Mucosa of descending colon (tissue), 3 donors: ENCODE results near the gene N4BP2L1. TPM values are rescaled to one million over a fixed set of nuclear protein-coding genes. Genes with fewer than 3 reads are reported as not detected.

Experiments
- ATAC-seq: fragments of 200-7000 bp; cut with Tn5 transposase; one replicate; pipeline ENCODE4 v1.9.1; 2020; ENCODE audit warnings: mild to moderate bottlenecking, moderate library complexity
- DNase-seq, 3 donors: peaks; one replicate each; pipeline ENCODE4 v3.0.0-alpha.2; 2020
- H3K36me3 ChIP-seq: fragments of 200-600 bp; one replicate; pipeline ENCODE4 v1.8.0; 2021; ENCODE audit warnings: low read depth, mild to moderate bottlenecking
- H3K4me1 ChIP-seq: fragments of 200-600 bp; one replicate; pipeline ENCODE4 v1.8.0; 2021; ENCODE audit warnings: low read depth, mild to moderate bottlenecking
- H3K4me3 ChIP-seq: fragments of 200-600 bp; one replicate; pipeline ENCODE4 v1.8.0; 2021; ENCODE audit warnings: mild to moderate bottlenecking
- H3K9me3 ChIP-seq: fragments of 200-600 bp; one replicate; pipeline ENCODE4 v1.8.0; 2021; ENCODE audit warnings: mild to moderate bottlenecking
- intact Hi-C, 2 donors: fragments of 100-400 bp; cut with DNase I in 1 of 2; cut with micrococcal nuclease in 1 of 2; formaldehyde crosslinking; loops; one replicate each; pipeline versions ENCODE4 v1.11.0 to v1.11.1; 2022; cut with DNase I, micrococcal nuclease
- total RNA-seq, 3 donors: library from RNA; stranded (reverse); fragmentation: NEBNext Ultra II Directional in 2 of 3; extraction: Animal tissue kit (Norgen Biotek cat#: 25700) in 2 of 3; gene quantifications; one replicate each; pipeline versions ENCODE4 v1.2.1 to v1.2.4, GENCODE V29; 2021 to 2023
- TF ChIP-seq, protein P1 (sequence below): fragments of 200-600 bp; IDR thresholded peaks from one replicate; pipeline ENCODE4 v1.8.0; 2022; ENCODE audit warnings: antibody characterized with exemption, mild to moderate bottlenecking
- donor health status: DM: no; HTN: no; CAD: no; lungs with moderate emphysema.
- donor health status: DM: no; HTN: no; CAD: no.
- donor health status: DM: no; HTN: yes; CAD: no.

The N4BP2L1 gene
- total RNA-seq, 3 donors from 2014 or later = 8.5 to 14.1 (median 11.6) TPM

DNA sequence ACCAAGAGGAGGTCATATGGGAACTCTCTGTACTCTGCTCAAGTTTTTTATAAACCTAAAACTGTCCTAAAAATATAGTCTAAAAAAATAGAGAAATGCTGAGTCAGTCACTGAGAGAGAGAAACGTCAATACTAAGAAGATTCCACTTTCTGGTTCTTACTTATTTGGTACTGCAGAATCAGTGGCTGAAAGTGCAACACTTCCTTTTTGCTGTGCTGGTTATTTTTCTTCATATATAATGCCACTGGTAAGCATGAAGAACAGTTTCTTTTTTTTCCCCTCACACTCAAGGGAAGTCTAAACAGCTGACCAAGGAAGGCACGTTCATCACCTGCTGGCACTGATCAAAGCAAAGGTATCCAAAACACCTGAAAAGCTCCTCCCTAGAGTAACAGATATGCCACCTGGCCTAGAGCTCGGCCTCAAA, 44.3 kb upstream of the N4BP2L1 start:
- Histone ChIP-seq H3K36me3 (no peaks in the 10 kb centered on the region), H3K4me1 (no peaks in the 10 kb centered on the region), H3K4me3 (no peak overlapping the region), H3K9me3 (no peaks in the 10 kb centered on the region)
- ATAC-seq (no peak), DNase-seq (no peak)
- intact Hi-C loops = no loop called here
- TF ChIP-seq, protein P1, sequence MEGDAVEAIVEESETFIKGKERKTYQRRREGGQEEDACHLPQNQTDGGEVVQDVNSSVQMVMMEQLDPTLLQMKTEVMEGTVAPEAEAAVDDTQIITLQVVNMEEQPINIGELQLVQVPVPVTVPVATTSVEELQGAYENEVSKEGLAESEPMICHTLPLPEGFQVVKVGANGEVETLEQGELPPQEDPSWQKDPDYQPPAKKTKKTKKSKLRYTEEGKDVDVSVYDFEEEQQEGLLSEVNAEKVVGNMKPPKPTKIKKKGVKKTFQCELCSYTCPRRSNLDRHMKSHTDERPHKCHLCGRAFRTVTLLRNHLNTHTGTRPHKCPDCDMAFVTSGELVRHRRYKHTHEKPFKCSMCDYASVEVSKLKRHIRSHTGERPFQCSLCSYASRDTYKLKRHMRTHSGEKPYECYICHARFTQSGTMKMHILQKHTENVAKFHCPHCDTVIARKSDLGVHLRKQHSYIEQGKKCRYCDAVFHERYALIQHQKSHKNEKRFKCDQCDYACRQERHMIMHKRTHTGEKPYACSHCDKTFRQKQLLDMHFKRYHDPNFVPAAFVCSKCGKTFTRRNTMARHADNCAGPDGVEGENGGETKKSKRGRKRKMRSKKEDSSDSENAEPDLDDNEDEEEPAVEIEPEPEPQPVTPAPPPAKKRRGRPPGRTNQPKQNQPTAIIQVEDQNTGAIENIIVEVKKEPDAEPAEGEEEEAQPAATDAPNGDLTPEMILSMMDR = no peak

DNA sequence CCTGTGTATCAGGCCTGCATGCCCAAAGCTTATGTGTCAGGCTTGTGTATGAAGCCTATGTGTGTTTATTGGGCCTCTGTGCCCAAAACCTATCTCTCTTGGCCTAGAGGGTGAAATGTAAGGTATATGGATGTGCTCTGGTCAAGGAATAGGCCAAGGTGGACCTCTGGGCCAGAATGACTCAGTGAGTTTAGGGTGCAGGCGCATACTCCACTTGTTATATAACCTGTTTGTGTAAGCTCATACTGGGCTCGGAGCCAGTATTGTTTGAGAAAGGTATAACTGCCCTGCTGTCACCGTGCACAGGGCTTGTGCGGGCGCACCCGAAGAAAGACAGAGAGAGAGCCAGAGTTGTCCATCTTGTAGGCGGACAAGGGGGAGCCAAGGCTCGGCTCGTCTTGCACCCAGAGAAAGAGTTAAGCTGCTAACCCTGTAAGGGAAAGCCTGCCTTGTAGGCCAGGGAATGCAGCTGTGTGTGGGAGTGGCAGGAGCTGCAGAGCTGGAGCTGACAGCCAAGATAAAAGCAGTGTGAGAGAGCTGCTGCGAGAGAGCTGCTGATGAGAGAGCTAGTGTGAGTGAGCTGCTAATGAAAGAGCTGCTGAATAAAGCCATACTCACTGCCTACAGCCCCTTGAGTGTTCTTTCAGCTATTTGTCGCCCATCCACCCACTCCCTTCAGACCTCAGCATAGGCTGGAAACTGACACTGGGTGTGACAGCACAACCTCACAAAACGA, 43.4 kb upstream of the N4BP2L1 start:
- DNase-seq = no peak
- intact Hi-C loops = no loop called here
- ATAC-seq = no peak
- H3K4me3 ChIP-seq = no peak overlapping the region
- no peaks in the 10 kb centered on the region for H3K4me1 ChIP-seq
- TF ChIP-seq, protein P1 = no peak
- H3K36me3 ChIP-seq = no peaks in the 10 kb centered on the region
- H3K9me3 ChIP-seq = no peaks in the 10 kb centered on the region

DNA sequence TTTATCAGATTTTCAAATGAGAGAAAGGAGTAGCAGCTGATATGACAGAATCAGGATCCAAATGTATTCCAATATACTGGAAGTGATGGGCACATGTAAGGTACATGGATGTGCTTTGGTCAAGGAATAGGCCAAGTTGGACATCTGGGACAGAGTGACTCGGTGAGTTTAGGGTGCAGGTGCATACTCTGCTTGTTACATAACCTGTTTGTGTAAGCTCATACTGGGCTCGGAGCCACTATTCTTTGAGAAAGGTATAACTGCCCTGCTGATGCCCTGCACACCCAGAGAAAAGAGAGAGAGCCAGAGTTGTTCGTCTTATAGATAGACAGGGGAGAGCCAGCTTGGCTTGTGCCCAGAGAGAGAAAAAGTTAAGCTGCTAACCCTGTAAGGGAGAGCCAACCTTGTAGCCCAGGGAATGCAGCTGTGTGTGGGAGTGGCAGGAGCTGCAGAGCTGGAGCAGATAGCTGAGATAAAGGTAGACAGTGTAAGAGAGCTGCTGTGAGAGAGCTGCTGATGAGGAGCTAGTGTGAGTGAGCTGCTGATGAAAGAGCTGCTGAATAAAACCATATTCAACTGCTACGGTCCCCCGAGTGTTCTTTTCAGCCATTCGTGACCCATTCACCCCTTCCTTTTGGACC, 40.7 kb upstream of the N4BP2L1 start:
- ATAC-seq (no peak), DNase-seq (no peak)
- intact Hi-C loops = no loop called here
- no peaks in the 10 kb centered on the region for H3K9me3 ChIP-seq
- H3K36me3 ChIP-seq = no peaks in the 10 kb centered on the region
- H3K4me1 ChIP-seq = no peaks in the 10 kb centered on the region
- TF ChIP-seq, protein P1 = no peak
- H3K4me3 ChIP-seq = no peak overlapping the region

DNA sequence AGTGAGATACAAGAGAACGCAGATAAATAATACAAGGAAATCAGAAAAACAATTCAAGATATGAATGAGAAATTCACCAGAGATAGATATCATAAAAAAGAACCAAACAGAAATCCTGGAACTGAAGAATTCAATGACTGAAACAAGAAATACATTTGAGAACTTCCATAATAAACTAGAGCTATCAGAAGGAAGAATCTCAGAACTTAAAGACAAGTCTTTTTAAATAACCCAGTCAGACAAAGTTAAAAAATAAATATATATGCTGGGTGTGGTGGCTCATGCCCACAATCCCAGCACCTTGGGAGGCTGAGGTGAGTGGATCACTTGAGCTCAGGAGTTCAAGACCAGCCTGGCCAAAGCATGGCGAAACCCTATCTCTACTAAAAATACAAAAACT, 28.7 kb upstream of the N4BP2L1 start:
- Histone ChIP-seq H3K4me3 (no peak overlapping the region), H3K4me1 (no peaks in the 10 kb centered on the region), H3K36me3 (no peaks in the 10 kb centered on the region), H3K9me3 (peaks cover 19% of the 10 kb centered on the region)
- TF ChIP-seq, protein P1 = no peak
- intact Hi-C loops = no loop called here
- DNase-seq (no peak), ATAC-seq (no peak)

DNA sequence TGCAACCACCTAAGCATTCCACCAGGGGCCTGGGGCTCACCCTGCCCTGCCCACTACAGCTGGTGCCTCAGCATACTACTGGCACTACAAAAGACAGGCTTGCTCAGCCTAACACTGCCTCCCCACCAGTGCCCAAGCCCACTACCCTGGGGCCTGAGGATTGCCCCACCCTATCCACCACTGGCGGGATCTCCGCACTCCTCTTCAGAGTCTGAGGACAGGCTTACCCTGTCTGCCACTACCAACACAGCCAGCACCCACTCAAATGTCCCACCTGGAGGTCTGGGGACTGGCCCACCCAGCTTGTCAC, 27.6 kb upstream of the N4BP2L1 start:
- no peaks in the 10 kb centered on the region for H3K4me1 ChIP-seq
- TF ChIP-seq, protein P1 = no peak
- no peak overlapping the region for H3K4me3 ChIP-seq
- peaks cover 19% of the 10 kb centered on the region for H3K9me3 ChIP-seq
- intact Hi-C loops = no loop called here
- H3K36me3 ChIP-seq = no peaks in the 10 kb centered on the region
- DNase-seq = no peak
- ATAC-seq = no peak
